MM.1S (cell line): ENCODE measurements around the gene NUDT4B.
"Not testable (repeated sequence)": the region's sequence is repeated elsewhere in the genome, so short reads cannot be mapped to it uniquely, and the experiment has no call there.

Source experiments
- CTCF ChIP-seq: fragments of 300-600 bp; sonication (generic); IDR thresholded peaks from 2 replicates; pipeline ENCODE4 v1.5.1; 2016; ENCODE audit warnings: antibody characterized with exemption, low read length, mixed read lengths
- EZH2phosphoT487 ChIP-seq: fragments of 300-600 bp; sonication (generic); IDR thresholded peaks from 2 replicates; pipeline ENCODE4 v1.6.1; 2018; ENCODE audit warnings: antibody characterized with exemption, low read length

DNA sequence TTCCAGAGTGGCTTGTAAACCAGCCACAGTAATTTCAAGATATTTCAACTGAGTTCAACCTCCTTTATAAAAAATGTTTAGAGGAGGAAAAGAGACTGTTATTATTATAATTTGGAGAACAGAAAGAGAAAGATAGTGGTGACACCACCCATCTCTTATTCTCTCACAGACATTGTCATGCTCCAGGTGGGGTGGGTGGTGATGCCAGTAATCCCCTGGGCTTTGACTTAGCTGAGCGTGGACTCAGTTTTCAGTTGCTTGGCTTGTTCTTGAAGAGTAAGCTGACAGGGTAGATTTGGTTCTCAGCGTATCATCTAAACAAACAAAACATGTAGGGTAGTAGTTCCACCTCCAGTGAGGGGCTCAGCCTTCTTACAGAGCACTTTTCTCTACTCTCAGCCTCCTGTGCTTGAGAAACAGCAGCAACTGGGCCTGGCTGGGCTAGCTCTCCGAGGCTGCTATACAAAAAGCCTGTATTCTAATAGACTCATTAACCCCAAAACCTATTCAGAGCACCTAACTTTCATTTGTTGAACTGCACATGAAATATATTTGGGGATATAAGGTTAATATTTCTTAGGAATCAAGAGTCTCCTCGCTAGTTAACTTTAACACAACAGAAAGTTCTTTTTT, 43.1 kb upstream of the NUDT4B start:
- TF ChIP-seq CTCF, EZH2phosphoT487: not testable (repeated sequence)
